Transverse colon (tissue), 3 donors: Measurements from ENCODE around the gene NCAN.

Experiments used
- CTCF ChIP-seq, 5 experiments: fragments of 200-600 bp in 3 of 5; fragments of 450-650 bp in 2 of 5; sonication (generic) in 3 of 5; IDR thresholded peaks; 1 replicate in 2 of 5; 2 replicates in 3 of 5; pipeline ENCODE4 v1.5.1; 2016 to 2017; ENCODE audit warnings: antibody characterized with exemption in 5 of 5, inconsistent platforms in 3 of 5, mild to moderate bottlenecking in 2 of 5, moderate library complexity in 1 of 5
- POLR2A ChIP-seq: fragments of 450-650 bp; IDR thresholded peaks from one replicate; pipeline ENCODE4 v1.6.1; 2016; ENCODE audit warnings: antibody characterized with exemption, mild to moderate bottlenecking, moderate library complexity

DNA sequence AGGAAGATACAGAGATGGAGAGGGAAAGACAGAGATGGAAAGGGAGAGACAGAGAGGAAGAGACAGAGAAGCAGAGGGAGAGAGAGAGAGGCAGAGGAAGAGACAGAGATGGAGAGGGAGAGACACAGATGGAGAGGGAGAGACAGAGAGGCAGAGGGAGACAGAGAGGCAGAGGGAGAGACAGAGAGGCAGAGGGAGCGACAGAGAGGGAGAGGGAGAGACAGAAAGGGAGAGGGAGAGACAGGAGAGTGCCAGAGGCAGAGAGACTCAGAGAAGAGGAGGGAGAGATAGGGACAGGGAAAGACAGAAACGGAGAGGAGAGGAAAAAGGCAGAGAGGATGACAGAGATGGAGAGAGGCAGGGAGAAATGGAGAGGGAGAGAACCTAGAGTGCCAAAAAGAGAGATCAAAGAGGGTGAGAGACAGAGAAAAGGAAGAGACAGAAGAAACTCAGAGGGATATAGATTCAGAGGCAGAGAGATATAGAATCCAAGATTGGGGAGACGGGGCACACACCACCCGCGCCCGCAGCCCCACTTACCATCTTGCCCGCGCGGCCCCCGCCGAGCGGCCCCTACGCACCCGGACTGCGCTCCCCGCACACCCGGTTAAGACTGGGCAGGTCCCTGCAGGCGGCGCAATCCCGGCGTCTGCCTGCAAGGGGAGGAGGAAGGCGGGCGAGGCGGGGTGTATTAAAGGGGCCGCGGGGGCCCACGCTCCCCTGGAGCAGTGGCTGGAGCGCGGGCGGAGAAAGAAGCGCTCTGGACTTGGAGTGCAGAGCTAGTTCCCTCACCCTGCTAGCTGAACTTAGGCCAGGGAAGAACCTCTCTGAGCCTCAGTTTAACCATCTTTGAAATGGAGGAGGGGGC is 50.7 kb downstream of the NCAN start:
- no peak for TF ChIP-seq CTCF (IDR thresholded peaks at IDR 0.05)
- no peak for TF ChIP-seq POLR2A
